GM11168 (cell line): ENCODE results near the gene SLC25A22.

ENCODE experiments used
- in situ Hi-C: fragments of 300-500 bp; cut with MboI; formaldehyde crosslinking; loops from one replicate; pipeline ENCODE4 v1.12.0; 2022; ENCODE audit warnings: low sequenced_read_pairs; ENCODE audit not compliant: unreplicated experiment

The SLC25A22 gene

GRCh38 chr11:824292-824880, 26.3 kb upstream of the SLC25A22 start:
- in situ Hi-C loops: no loop called here

GRCh38 chr11:823441-824291, 25.6 kb upstream of the SLC25A22 start:
- in situ Hi-C loops: no loop called here

GRCh38 chr11:821512-822371, 23.7 kb upstream of the SLC25A22 start:
- in situ Hi-C loops: no loop called here

- in situ Hi-C loops: no loop called here
Observed at GRCh38 chr11:820655-821511, 22.8 kb upstream of the SLC25A22 start.

- in situ Hi-C loops: no loop called here
Observed at GRCh38 chr11:819943-820649, 22.0 kb upstream of the SLC25A22 start.

- in situ Hi-C loops: no loop called here
Observed at GRCh38 chr11:819129-819931, 21.2 kb upstream of the SLC25A22 start.

GRCh38 chr11:818396-819128, 20.5 kb upstream of the SLC25A22 start, which contains the start of gene PNPLA2:
TSS of gene PNPLA2 (plus strand) at chr11:818914. CDS start at chr11:819719, 805 bp downstream.
- in situ Hi-C loops: no loop called here

GRCh38 chr11:816433-816779, 18.3 kb upstream of the SLC25A22 start:
- in situ Hi-C loops: no loop called here

- in situ Hi-C loops: no loop called here
Observed at GRCh38 chr11:815675-816432, 17.8 kb upstream of the SLC25A22 start.

GRCh38 chr11:813456-814096, 15.5 kb upstream of the SLC25A22 start:
- in situ Hi-C loops: no loop called here

- in situ Hi-C loops: no loop called here
Observed at GRCh38 chr11:813072-813455, 15.0 kb upstream of the SLC25A22 start.

- in situ Hi-C loops: no loop called here
Observed at GRCh38 chr11:812390-812789, 14.3 kb upstream of the SLC25A22 start.

GRCh38 chr11:811446-812245, 13.6 kb upstream of the SLC25A22 start:
- in situ Hi-C loops: no loop called here

- in situ Hi-C loops: no loop called here
Observed at GRCh38 chr11:810040-810567, 12.0 kb upstream of the SLC25A22 start.

GRCh38 chr11:809287-810039, 11.4 kb upstream of the SLC25A22 start, which contains the start of gene RPLP2:
TSS of gene RPLP2 (plus strand) at chr11:809967. CDS start at chr11:810235, 268 bp downstream.
- in situ Hi-C loops: no loop called here
